ENCODE results near the gene MRPL24.

DNA sequence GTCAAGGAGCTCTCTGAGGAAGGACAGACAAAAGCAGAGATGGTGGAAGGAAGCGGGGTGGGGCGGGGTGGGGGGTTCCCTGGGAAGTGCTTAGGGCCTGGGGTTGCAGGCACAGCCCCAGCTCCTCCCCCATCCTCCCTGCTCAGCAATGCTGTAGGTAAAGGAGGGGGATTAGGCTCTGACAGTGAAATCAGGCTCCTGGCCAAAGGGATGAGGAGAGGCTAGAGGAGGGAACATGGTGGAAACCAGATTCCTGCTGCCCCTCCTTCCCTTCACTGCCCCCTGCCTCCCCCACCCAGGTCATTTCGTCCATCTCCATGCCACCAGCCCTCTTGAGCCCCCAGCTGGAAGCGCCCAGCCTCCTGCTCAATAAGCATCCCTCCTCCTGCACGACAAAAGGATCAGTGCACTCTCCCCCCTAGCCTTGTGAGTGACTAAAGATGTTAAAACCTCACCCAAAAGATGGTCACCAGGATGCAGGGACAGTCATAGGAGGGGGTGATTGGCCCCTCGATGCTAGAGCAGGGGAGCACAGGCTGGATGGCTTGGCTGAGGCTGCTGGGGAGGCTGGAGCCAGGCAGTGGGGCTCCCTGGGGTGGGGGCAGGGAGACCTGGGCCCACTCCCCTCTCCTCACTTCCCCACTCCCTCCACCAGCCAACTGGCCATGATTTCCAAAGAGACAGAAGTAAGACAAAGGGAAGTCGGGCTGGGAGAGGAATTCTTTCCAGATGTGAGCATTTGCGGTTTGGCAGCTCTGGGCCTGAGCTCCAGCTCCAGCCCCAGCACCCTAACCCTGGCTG is 33.3 kb downstream of the MRPL24 start:
- TF ChIP-seq, protein P1, sequence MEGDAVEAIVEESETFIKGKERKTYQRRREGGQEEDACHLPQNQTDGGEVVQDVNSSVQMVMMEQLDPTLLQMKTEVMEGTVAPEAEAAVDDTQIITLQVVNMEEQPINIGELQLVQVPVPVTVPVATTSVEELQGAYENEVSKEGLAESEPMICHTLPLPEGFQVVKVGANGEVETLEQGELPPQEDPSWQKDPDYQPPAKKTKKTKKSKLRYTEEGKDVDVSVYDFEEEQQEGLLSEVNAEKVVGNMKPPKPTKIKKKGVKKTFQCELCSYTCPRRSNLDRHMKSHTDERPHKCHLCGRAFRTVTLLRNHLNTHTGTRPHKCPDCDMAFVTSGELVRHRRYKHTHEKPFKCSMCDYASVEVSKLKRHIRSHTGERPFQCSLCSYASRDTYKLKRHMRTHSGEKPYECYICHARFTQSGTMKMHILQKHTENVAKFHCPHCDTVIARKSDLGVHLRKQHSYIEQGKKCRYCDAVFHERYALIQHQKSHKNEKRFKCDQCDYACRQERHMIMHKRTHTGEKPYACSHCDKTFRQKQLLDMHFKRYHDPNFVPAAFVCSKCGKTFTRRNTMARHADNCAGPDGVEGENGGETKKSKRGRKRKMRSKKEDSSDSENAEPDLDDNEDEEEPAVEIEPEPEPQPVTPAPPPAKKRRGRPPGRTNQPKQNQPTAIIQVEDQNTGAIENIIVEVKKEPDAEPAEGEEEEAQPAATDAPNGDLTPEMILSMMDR (IDR thresholded peaks at IDR 0.05; ENCODE audit: insufficient read depth, low read length), result no peak
- no peak for TF ChIP-seq GABPA (IDR thresholded peaks at IDR 0.05; ENCODE audit: low read depth)
- no peak for TF ChIP-seq POLR2AphosphoS5 (IDR thresholded peaks at IDR 0.05; ENCODE audit: low read depth)
- TF ChIP-seq, protein P2, sequence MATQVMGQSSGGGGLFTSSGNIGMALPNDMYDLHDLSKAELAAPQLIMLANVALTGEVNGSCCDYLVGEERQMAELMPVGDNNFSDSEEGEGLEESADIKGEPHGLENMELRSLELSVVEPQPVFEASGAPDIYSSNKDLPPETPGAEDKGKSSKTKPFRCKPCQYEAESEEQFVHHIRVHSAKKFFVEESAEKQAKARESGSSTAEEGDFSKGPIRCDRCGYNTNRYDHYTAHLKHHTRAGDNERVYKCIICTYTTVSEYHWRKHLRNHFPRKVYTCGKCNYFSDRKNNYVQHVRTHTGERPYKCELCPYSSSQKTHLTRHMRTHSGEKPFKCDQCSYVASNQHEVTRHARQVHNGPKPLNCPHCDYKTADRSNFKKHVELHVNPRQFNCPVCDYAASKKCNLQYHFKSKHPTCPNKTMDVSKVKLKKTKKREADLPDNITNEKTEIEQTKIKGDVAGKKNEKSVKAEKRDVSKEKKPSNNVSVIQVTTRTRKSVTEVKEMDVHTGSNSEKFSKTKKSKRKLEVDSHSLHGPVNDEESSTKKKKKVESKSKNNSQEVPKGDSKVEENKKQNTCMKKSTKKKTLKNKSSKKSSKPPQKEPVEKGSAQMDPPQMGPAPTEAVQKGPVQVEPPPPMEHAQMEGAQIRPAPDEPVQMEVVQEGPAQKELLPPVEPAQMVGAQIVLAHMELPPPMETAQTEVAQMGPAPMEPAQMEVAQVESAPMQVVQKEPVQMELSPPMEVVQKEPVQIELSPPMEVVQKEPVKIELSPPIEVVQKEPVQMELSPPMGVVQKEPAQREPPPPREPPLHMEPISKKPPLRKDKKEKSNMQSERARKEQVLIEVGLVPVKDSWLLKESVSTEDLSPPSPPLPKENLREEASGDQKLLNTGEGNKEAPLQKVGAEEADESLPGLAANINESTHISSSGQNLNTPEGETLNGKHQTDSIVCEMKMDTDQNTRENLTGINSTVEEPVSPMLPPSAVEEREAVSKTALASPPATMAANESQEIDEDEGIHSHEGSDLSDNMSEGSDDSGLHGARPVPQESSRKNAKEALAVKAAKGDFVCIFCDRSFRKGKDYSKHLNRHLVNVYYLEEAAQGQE (IDR thresholded peaks at IDR 0.05; ENCODE audit: insufficient replicate concordance, low read depth), result no peak

Data from HL-60 (cell line).